Smooth muscle cell (in vitro differentiated cells): Measurements from ENCODE around the gene HDAC7. TPM values are rescaled to one million over a fixed set of nuclear protein-coding genes. Genes with fewer than 3 reads are reported as not detected.

Experiments
- DNase-seq: peaks from one replicate; lab custom pipeline; 2025; ENCODE audit not compliant: unreplicated experiment; lab: John Stamatoyannopoulos, UW
- H2AFZ ChIP-seq: fragments of 200-600 bp; sonication (generic); 2 replicates; pipeline ENCODE4 v1.6.0; 2016; ENCODE audit warnings: antibody characterized with exemption, low read depth, mild to moderate bottlenecking
- H3F3A ChIP-seq: fragments of 200-600 bp; sonication (generic); 2 replicates; pipeline ENCODE4 v1.6.0; 2017; ENCODE audit warnings: antibody characterized with exemption, low read depth
- H3K27ac ChIP-seq: fragments of 200-600 bp; sonication (generic); 2 replicates; pipeline ENCODE4 v1.5.1; 2016; ENCODE audit warnings: low read depth, mild to moderate bottlenecking
- H3K27me3 ChIP-seq: fragments of 200-600 bp; sonication (generic); 2 replicates; pipeline ENCODE4 v1.6.1; 2016; ENCODE audit warnings: low read depth, mild to moderate bottlenecking
- H3K36me3 ChIP-seq: fragments of 200-600 bp; sonication (generic); 2 replicates; pipeline ENCODE4 v1.5.1; 2016; ENCODE audit warnings: low read depth
- H3K4me1 ChIP-seq: fragments of 200-600 bp; sonication (generic); 2 replicates; pipeline ENCODE4 v1.5.1; 2016; ENCODE audit warnings: low read depth
- H3K4me2 ChIP-seq: fragments of 200-600 bp; sonication (generic); 2 replicates; pipeline ENCODE4 v1.6.0; 2016; ENCODE audit warnings: mild to moderate bottlenecking
- H3K4me3 ChIP-seq: fragments of 200-600 bp; sonication (generic); 2 replicates; pipeline ENCODE4 v1.5.1; 2016; ENCODE audit warnings: mild to moderate bottlenecking
- H3K79me2 ChIP-seq: fragments of 200-600 bp; sonication (generic); 2 replicates; pipeline ENCODE4 v1.6.0; 2016; ENCODE audit warnings: low read depth, mild to moderate bottlenecking
- H3K9ac ChIP-seq: fragments of 200-600 bp; sonication (generic); 2 replicates; pipeline ENCODE4 v1.6.0; 2016; ENCODE audit warnings: low read depth
- H3K9me3 ChIP-seq: fragments of 200-600 bp; sonication (generic); replicated peaks from 2 replicates; pipeline ENCODE4 v1.5.1; 2016; ENCODE audit warnings: low read depth
- H4K20me1 ChIP-seq: fragments of 200-600 bp; sonication (generic); 2 replicates; pipeline ENCODE4 v1.6.0; 2016; ENCODE audit warnings: low read depth
- WGBS: methylation state at CpG from one replicate; pipeline ENCODE4 v1.1.7; 2016; ENCODE audit warnings: low lambda C conversion rate; 5-methylcytosine and 5-hydroxymethylcytosine counted together
- polyA plus RNA-seq: library from polyadenylated mRNA; unstranded; fragments of >200 nt; fragmentation: Nextera tagmentation; extraction: Ambion mirVana; gene quantifications from 2 replicates; pipeline ENCODE4 v1.2.1, GENCODE V29; 2016
- total RNA-seq: library from RNA; depleted of rRNA; stranded (reverse); fragments of >200 nt; gene quantifications from 2 replicates; pipeline ENCODE4 v1.2.3, GENCODE V29; 2014
- TF ChIP-seq, protein P1 (sequence below): fragments of 200-600 bp; sonication (generic); IDR thresholded peaks from 2 replicates; pipeline ENCODE4 v1.5.1; 2017; ENCODE audit warnings: borderline replicate concordance, mild to moderate bottlenecking, antibody characterized with exemption; ENCODE audit not compliant: insufficient read depth, poor library complexity, severe bottlenecking

HDAC7 gene
- total and polyA plus RNA-seq, 2 experiments from 2014 or later = 24.1 to 32.4 TPM

- H3K36me3 ChIP-seq = no peaks in the 10 kb centered on the region
- no peaks in the 10 kb centered on the region for H3K27me3 ChIP-seq
- H3K9me3 ChIP-seq = no peaks in the 10 kb centered on the region
- DNase-seq = no peak
- no peak overlapping the region for H3K4me2 ChIP-seq
- H2AFZ ChIP-seq = no peak overlapping the region
- WGBS = 78% methylated on average over 5 of the region's 5 CpGs
- H3F3A ChIP-seq = no peaks in the 10 kb centered on the region
- no peaks in the 10 kb centered on the region for H3K4me1 ChIP-seq
- TF ChIP-seq, protein P1, sequence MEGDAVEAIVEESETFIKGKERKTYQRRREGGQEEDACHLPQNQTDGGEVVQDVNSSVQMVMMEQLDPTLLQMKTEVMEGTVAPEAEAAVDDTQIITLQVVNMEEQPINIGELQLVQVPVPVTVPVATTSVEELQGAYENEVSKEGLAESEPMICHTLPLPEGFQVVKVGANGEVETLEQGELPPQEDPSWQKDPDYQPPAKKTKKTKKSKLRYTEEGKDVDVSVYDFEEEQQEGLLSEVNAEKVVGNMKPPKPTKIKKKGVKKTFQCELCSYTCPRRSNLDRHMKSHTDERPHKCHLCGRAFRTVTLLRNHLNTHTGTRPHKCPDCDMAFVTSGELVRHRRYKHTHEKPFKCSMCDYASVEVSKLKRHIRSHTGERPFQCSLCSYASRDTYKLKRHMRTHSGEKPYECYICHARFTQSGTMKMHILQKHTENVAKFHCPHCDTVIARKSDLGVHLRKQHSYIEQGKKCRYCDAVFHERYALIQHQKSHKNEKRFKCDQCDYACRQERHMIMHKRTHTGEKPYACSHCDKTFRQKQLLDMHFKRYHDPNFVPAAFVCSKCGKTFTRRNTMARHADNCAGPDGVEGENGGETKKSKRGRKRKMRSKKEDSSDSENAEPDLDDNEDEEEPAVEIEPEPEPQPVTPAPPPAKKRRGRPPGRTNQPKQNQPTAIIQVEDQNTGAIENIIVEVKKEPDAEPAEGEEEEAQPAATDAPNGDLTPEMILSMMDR = no peak
- H3K27ac ChIP-seq = no peak overlapping the region
- no peak overlapping the region for H3K4me3 ChIP-seq
- no peak overlapping the region for H3K9ac ChIP-seq
- no peaks in the 10 kb centered on the region for H4K20me1 ChIP-seq
- no peaks in the 10 kb centered on the region for H3K79me2 ChIP-seq
These were observed 42.6 kb upstream of the HDAC7 start for GRCh38 chr12:47862167-47862750.

DNA sequence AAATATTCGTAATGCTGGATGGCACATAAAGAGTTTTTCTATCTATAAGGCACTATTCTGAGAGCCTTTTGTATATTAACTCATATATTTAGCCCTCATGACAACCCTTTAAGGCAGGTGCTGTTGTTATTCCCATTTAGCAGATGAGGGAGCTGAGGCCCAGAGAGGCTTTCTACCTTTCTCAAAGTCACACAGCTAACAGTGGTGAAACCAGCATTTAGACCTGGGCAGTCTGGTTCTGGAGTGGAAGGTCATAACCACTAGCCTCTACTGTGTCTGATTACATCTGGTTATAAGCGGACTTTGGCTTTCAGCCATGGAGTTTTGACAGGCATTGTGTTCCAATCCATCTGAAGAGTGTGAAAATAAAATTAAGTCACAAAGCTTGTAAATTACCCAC lies 41.2 kb upstream of the HDAC7 start:
- no peaks in the 10 kb centered on the region for H4K20me1 ChIP-seq
- no peak for DNase-seq
- H3K4me3 ChIP-seq = no peak overlapping the region
- TF ChIP-seq, protein P1 = no peak
- no peaks in the 10 kb centered on the region for H3K4me1 ChIP-seq
- H3K4me2 ChIP-seq = no peak overlapping the region
- H3K9me3 ChIP-seq = no peaks in the 10 kb centered on the region
- no peaks in the 10 kb centered on the region for H3K79me2 ChIP-seq
- H3F3A ChIP-seq = no peaks in the 10 kb centered on the region
- no peaks in the 10 kb centered on the region for H3K36me3 ChIP-seq
- no peak overlapping the region for H3K9ac ChIP-seq
- WGBS = 92% methylated on average over 2 of the region's 2 CpGs
- H3K27ac ChIP-seq = no peak overlapping the region
- no peaks in the 10 kb centered on the region for H3K27me3 ChIP-seq
- no peak overlapping the region for H2AFZ ChIP-seq

- no peaks in the 10 kb centered on the region for H3K9me3 ChIP-seq
- no peaks in the 10 kb centered on the region for H3K27me3 ChIP-seq
- 90% methylated on average over 7 of the region's 7 CpGs for WGBS
- no peaks in the 10 kb centered on the region for H3K4me1 ChIP-seq
- no peak overlapping the region for H3K4me3 ChIP-seq
- H4K20me1 ChIP-seq = no peaks in the 10 kb centered on the region
- no peaks in the 10 kb centered on the region for H3K79me2 ChIP-seq
- no peaks in the 10 kb centered on the region for H3F3A ChIP-seq
- no peak overlapping the region for H3K9ac ChIP-seq
- H3K36me3 ChIP-seq = no peaks in the 10 kb centered on the region
- TF ChIP-seq, protein P1 = no peak
- DNase-seq = no peak
- H3K27ac ChIP-seq = no peak overlapping the region
- H3K4me2 ChIP-seq = no peak overlapping the region
- H2AFZ ChIP-seq = no peak overlapping the region
These were observed 40.7 kb upstream of the HDAC7 start for GRCh38 chr12:47860279-47860841.
